Stimulated activated CD8-positive, alpha-beta memory T cell treated with anti-CD3 and anti-CD28 coated beads, Interleukin-2, amount 100 ng/mL, for 48 hours (primary cell): Measurements from ENCODE around the gene PTPRE.

ENCODE experiments used
- DNase-seq, 2 donors: peaks; one replicate each; pipeline ENCODE4 v3.0.0-alpha.2; 2020; ENCODE audit warnings: low read depth in 2 of 2

Gene PTPRE

GRCh38 chr10:127907411-127908105 is 655 bp downstream of the PTPRE start:
- peak in 1 of 2 donors; percentile 3 for DNase-seq

DNA sequence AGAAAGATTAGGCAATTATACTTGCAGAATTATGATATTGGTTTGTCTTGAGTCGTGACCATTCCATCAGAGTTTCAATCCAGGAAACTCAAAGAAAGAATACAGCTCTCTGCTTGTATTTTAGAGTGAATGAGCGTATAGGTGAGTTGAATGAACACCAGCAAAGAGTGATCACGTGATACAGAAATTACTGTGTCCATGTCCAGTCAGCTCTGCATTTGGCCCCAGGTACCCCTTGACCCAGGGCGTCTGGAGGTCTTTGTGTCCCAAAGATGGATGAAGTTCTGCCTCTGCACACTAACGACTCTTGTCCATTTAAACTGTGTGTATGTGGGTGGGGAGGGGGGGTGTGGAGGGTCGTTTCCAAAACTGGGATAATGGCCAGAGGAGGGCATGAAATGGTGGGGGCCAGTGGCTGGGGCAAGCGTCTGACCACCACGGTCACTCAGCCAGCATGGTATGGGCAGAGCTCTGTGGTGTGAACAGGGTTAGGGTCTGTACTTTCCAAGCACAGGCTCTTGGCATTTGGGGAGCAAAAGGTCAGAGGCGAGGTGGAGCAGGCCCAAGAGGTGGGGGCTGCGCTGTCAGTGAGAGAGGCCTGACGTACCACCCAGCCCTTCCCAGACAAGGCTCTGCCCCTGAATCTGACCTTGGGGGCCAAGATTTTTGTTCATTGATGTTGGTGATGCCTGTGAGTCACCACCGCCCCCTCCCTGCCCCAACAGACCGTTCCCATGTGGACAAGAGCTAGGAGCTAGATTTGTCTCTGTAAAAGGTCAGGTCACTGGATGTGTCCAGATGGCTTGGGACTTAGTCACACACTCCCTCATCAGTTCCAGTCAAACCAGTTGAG is 1.4 kb downstream of the PTPRE start:
- DNase-seq, result no peak

DNA sequence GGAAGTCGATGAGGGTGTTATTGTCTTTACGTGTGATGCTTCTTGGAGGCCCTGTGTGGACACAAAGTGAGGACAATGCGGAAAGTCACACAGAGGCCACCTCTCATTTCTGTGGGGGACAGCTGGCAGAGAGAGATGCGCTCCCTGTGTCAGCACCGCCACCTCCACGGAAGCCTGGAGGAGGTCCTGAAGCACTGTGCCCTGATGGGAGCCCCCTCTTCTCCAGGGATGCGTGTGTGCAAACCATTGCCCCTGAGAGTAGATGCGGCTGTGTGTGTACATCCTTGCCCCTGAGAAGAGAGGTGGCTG is 2.0 kb downstream of the PTPRE start:
- no peak for DNase-seq

DNA sequence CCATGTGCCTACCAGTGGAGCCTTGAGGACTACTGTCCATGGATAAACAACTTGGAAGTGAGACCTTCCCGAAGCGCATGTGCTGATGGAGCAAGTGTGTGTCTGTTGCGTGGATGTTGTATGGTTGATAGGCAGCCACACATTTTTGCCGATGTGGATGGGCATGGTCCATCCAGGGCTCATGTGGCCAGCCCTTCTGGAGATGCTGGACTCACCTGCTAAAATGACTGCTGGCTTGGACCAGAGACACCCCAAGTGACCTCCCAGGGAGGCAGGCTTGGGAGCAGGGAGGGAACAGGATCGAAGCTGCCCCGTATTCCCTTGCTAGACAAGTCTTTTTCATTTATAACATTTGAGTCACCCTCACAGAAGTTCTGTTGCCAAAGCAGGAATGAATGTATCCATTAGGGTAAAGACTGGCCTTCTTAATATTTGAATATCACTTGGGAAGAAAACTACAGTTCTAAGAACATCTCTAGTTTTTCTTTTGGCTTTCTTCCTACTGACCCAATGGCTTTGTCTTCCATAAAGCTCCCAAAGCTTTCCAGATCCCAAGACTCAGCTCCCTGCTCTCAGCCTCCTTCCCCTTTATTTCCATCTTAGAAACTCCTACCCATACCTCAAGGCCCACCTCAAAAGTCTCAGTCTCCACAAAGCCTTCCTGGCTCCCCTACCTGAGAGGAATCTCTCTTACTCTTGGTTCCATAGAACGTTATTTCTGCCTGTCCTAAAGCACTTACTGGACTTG is 3.0 kb downstream of the PTPRE start:
- DNase-seq, result no peak

- DNase-seq, result no peak
Measured at GRCh38 chr10:127910464-127910770, 3.5 kb downstream of the PTPRE start.

DNA sequence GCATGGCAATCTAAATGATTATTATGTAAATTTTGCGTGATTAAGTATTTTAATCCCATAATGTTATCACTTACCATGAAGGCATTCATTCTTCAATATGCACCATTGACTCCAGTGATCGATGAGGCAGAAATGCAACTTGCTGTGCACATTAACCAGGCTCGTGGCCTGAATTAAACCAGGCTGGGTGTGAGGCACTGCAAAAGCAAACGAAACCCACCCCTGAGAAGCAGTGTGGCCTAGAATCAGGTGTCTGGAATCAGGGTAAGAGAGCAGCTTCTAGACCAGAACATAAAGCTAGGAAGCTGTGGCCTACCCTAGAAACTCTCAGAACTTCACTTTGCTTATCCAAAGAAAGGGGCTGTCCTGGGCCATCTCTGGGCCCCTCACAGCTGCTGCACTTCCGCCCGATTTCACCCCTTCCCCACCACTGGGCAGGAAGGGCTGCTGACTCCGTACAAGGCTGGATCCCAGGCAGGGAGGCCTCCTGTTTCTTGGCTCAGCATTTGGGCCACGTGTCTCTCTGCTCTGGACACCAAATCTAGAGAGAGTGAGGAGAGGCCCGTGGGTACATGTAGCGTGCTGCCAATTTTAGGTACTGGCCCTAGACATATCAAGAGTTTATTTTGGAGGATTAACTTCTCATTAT is 4.4 kb downstream of the PTPRE start:
- no peak for DNase-seq

DNA sequence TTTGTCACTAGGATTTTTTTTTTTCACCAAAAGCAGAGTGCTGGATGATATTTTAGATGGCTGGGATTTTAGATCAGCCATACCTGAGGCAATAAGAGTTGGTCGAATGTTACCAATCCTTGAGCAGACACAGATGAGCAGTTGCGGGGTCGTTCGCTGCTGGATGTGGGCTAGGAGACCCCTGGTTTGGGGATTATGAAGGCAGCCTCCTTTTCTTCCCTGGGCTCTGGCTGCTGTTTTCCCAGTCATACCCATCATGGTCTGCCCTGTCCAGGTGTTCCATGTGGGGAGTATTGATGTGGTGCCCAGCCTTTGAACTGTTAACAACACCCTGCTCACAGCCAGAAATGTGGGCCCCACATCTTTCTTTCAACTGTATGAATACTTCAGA is 5.0 kb downstream of the PTPRE start:
- DNase-seq, result no peak

DNA sequence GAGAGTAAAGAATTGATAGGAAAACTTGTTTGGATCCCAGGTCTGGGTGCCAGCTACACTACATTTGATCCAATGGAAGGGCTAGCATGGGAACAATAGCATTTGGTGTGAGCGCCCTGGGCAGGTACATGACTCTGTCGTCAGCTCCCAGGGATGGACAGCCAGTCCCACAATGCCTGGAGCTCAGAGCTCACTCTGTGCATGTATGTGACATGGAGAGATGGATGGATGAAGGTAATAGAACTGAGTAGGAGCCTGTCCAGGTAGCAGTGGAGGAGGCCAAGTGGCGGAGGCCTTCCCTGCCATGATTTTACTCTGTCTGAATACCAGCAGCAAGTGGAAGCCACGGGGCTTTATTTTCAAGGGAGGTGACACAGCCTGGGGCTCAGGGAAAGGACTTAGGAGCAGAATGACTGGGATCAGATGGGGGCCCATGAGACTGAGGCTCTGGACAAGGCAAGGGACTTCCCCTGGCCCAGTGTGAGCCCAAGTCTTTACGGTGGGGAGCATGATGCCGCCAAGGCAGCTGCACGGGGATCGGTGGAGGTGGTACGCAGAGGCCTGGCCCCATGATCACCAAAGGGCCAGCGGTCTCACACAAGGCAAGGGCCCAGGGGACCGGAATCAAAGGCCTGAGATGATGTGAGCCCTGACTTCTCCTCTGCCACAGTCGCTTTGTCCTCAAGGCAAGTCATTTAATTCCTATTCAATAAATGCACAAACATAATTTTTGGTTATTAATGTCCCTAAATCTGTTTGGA is 5.9 kb downstream of the PTPRE start:
- DNase-seq, result no peak

DNA sequence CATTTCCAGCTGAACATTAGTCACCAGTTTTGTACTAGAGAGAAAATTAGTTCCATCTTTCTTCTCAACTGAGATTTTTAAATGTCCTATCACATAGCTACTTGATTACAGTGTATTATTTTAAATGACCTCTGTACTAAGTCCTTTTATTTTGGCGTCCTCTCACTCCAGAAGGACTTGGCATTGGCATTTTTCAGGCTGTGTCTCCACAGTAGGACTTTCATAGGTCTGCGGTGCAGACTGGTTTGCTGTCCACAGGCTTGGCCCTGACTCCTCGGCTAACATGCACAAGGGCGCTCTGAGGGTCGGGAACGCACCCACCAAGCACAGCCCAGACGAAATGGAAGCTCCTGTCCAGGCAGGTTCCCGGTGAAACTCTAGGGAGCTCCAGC is 6.5 kb downstream of the PTPRE start:
- DNase-seq, result no peak

DNA sequence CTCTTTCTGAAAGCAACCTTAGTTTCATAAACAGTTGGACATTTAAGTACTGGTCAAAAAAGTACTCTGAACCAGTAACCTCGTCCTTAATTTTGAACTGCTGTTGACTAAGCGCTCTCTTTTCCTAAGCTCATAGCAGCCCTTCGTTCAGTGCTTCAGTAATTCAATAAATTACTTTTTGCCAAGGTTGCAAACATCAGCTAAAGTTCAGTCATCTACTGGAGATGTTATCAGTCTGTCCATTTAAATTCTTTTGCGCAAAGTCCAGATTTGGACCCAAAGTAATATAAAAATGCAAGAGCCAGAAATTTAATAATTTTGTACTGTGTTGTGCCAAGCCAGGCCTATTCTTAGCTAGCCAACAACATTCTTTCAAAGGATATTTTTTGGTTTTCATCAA is 8.4 kb downstream of the PTPRE start:
- no peak for DNase-seq

DNA sequence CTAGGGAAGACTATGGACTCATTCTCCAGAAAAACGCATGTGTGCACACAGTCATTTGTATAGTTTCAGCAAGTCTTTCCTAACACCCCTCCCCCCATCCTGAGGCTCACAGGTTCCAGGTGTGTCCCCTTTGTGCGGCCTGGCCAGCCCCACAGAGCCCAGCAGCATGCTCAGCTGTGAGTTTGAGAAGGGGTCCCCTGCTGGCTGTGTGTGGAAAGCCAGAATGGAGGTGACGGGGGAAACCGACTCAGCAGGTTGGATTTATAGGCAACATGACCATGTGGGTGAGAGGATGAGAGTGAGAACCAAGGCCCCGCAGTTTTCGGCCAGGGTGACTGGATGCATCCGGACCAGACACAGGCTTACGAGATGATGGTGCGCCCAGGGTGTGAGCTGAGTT is 9.9 kb downstream of the PTPRE start:
- DNase-seq, result no peak

DNA sequence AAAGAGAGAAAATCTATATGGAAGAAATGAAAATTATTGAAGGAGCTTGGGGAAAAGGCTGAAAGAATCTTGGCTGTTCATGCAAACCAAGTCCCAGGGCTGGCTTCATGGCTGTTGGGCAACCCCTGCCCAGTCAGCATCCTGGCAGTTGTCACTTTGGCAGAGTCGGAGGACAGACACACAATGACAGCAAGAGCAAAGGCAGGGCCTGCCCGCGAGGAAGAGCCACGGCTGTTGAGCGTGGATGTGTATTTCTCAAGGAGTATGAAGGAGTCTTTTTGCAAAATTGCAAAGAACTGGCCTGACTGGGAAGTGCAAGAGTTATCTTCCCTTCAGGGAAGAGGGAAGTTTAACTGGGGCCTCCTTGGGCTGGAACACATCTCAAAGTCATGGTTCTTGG is 11.7 kb downstream of the PTPRE start:
- DNase-seq, result no peak

DNA sequence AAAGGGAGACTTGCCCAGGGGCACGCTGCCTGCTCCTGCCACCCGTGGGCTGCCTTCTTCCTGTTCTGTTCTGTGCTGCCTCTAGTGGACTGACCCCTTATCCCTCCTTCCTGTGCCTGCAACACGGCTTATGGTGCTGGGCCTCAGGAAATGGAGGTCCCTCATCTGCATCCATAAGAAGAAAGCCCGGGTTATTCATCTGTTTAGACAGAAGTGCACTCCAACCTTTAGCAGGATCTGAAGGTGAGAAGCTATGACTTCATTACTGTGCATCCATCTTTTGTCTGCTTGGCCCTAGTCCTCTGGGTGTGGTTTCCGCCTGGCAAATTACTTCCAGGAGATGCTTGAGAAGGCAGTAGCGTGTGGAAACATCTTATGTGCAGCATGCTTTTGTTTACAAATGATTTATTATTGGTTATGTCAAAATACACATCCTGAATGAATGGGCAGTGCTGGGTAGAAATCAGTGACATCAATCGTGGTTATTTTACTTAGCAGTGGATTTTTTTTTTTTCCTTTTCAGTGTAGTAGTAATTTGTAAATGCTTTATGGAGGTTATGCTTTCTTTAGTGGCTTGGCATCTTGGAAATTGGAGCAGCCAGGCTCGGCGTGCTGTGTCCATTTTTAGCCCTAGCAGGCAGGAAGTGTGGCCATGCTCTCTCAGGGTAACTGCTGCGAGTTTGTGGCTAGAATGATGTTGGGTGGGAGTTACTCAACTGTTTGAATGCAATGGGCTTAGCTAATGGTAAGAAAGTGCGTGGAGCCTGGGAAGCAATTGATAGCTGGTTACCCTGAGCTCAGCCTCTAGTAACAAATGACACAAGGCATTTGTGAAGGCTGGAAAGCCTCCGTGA is 12.7 kb downstream of the PTPRE start:
- no peak for DNase-seq

DNA sequence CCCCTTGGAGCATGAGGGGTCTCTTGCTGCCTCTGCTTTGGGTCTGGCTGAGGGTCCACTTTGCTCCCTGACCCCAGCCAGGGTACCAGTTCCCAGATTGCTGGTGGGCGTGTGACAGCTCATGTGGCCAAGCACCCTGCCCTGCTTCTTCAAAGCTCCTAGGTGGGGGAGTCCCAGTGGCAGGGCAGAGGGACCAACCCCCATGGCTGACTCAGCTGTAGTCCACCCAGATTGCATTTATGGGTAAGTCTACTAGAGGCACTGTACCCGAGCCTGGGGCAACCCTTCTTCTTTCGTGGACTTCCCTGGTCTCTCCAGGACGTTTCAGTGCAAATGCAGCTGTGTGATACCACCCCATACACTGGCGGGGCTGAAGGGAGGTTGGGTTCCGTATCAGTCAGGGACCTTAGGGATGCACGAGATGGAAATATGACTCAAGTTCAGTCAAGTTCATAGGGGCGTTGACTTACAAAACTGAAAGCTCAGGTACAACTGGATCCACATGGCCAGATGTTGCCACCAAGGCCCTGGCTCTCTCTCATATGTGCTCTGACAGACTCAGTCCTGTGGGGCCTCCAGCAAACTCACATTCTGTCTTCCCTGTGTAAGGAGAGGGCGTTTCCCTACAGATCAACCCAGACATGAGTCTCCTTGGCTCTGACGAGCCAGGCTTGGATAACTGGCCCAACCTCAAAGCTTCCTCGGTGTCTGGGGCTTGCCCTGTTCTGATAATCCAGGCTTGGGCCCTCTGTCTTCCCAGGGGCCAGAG is 13.6 kb downstream of the PTPRE start:
- no peak for DNase-seq

DNA sequence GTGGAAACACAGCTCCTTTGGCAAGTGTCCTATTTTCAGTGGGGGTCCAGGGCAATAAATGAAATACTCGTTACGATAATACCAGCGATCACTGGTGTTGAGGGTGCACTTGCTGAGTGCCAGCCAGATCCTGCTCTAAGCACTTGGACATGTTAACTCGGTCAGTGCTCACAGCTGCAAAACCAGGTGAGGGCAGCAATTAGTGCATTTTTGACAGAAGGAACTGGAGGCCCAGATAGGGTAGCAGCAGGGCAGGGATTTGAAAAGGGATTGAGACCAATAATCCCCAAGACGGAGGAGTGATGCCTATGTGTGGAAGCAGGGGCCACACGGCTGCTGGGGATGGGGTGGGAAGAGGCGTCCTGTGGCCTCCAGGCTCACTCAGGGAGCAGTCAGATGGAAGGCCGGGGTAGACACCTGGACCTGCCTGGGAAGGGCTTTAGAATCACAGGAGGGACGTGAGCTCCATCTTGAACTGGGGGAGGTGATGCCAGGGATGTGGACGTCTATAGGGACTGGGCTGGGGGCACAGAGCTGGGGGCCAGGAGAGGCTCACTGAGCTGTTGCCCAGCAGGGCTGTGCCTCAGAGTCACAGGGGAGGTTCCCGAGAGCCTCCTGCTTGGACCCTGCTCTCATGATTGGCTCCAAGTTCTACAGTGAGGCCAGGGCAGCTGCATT is 14.3 kb downstream of the PTPRE start:
- DNase-seq, result no peak

DNA sequence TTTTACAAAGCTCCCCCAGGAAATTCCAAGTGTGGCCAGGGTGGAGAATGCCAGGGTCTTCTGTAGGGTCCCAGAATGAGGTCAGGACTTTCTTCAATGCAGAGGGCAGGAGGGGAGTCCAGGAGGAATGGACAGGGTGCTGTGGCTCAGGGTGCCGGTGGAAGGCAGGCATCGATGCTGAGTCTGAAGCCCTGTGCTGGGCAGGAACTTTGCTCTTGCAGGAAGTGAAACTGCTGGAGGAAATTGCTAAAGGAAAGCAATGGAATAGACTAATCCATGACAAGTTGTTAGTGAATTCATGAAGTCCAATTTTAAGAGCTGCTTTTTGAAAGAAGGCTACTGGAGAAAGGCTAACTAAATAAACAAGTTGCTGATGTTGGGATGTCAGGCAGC is 14.8 kb downstream of the PTPRE start:
- DNase-seq, result no peak

- no peak for DNase-seq
Measured at GRCh38 chr10:127922206-127922605, 15.3 kb downstream of the PTPRE start.

DNA sequence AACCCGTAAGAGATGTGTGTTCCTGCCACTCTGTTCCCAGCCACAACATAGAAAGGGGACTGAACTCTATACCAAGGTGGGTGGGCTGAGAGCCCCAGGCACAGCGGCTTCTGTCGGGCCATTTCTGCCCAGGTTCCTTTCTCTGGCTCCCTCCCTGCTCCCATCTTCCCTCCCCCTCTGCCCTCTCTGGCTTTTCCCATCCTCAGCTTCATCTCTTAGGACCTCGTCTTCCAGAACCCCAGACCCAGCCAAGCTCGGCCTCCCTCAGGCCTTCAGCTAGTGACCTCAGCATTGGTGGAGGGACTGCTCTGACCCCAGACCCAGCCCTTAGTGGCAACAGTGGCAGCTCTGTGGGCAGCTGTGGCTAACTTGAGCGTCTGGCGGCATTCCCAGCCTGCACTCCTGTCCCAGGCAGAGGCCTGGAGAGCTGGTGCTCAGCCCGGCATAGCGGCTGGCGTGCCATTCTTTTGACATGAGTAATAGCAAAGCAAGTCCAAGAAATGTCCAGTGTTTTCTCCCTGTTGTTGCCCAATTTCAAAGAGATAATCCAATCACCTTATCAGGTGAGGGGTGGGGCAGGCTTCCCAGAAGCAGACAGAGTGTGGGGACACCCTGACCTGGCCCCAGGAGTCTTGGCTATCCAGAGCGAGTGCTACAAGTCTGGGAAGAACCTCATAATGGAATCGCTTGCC is 15.9 kb downstream of the PTPRE start:
- DNase-seq, result no peak

- no peak for DNase-seq
Measured at GRCh38 chr10:127923646-127924045, 16.7 kb downstream of the PTPRE start.
